GM21786 (cell line): ENCODE measurements around the gene RAPGEF2.
"Not testable (repeated sequence)": the region's sequence is repeated elsewhere in the genome, so short reads cannot be mapped to it uniquely, and the experiment has no call there.

Experiments
- ATAC-seq: cut with Tn5 transposase; IDR thresholded peaks from one replicate; pipeline ENCODE4 v1.9.1; 2021; ENCODE audit not compliant: unreplicated experiment

RAPGEF2 gene

GRCh38 chr4:159227984-159228383 is 125.1 kb downstream of the RAPGEF2 start:
- ATAC-seq = no peak

- no peak for ATAC-seq
These were observed 126.3 kb downstream of the RAPGEF2 start for GRCh38 chr4:159229164-159229563.

- ATAC-seq = peak; percentile 51
These were observed 129.7 kb downstream of the RAPGEF2 start for GRCh38 chr4:159232465-159233106.

GRCh38 chr4:159235779-159236368 is 133.0 kb downstream of the RAPGEF2 start:
- no peak for ATAC-seq

- ATAC-seq = peak; percentile 55
These were observed 135.1 kb downstream of the RAPGEF2 start for GRCh38 chr4:159237975-159238374.

GRCh38 chr4:159238631-159239030 is 135.8 kb downstream of the RAPGEF2 start:
- ATAC-seq = no peak

GRCh38 chr4:159239629-159240028 is 136.8 kb downstream of the RAPGEF2 start:
- no peak for ATAC-seq

GRCh38 chr4:159240046-159240445 is 137.2 kb downstream of the RAPGEF2 start:
- no peak for ATAC-seq

- ATAC-seq = no peak
These were observed 137.8 kb downstream of the RAPGEF2 start for GRCh38 chr4:159240687-159241086.

- ATAC-seq = no peak
These were observed 139.5 kb downstream of the RAPGEF2 start for GRCh38 chr4:159242427-159242826.

GRCh38 chr4:159248384-159249178 is 145.7 kb downstream of the RAPGEF2 start:
- ATAC-seq = no peak

- ATAC-seq = no peak
These were observed 148.0 kb downstream of the RAPGEF2 start for GRCh38 chr4:159250751-159251325.

- ATAC-seq = not testable (repeated sequence)
These were observed 148.7 kb downstream of the RAPGEF2 start for GRCh38 chr4:159251580-159251979.

GRCh38 chr4:159252491-159252890 is 149.6 kb downstream of the RAPGEF2 start:
- no peak for ATAC-seq

GRCh38 chr4:159256037-159256436 is 153.2 kb downstream of the RAPGEF2 start:
- no peak for ATAC-seq

GRCh38 chr4:159258889-159259560 is 156.1 kb downstream of the RAPGEF2 start:
- no peak for ATAC-seq

GRCh38 chr4:159264057-159264456 is 161.2 kb downstream of the RAPGEF2 start:
- ATAC-seq = no peak

GRCh38 chr4:159266981-159267868 is 164.3 kb downstream of the RAPGEF2 start:
- peak; percentile 68 for ATAC-seq

GRCh38 chr4:159267869-159268285 is 165.0 kb downstream of the RAPGEF2 start:
- no peak for ATAC-seq

- ATAC-seq = no peak
These were observed 165.7 kb downstream of the RAPGEF2 start for GRCh38 chr4:159268607-159269006.
